UCSD-AML1 (cell line): ENCODE data around the gene BMAL1.
A peak's percentile ranks its signal among the peaks of the same experiment; 100 is the strongest.

Experiments
- DNase-seq: peaks from one replicate; lab custom pipeline; 2025; ENCODE audit not compliant: unreplicated experiment; lab: John Stamatoyannopoulos, UW

Gene BMAL1

DNA sequence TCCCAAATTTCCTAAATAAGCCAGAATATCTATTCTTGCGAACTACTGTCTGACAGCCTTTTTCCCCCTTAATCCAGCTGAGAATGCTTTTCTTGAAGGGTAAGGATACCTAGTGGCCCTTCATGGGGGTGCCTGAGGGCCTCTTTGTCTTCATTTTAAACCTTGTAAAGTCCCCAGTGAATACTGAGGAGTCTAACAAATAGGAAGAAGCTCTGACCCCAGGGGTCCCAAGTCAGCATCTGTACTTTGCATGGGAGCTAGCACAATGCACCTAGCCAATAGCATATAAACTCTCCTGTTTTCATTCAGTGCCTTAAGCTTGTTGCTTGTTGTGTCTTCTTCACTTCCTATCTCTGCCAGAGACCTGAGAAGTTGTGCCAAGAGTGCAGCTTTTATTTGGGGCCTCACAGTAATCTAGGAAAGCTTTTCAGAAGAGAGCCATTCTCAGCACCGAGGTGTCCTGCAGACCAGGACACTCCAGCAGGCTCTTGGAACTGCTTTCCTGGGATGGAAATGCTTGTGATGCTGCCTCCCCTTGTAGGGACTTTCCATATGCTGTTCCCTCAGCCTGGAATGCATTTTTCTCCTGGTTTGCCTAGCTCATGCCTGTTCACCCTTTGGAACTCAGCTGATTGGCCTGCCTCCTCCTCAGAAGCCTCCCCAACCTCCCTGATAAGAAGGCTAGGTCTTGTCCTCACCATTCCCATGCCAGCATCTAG lies 37.2 kb downstream of the BMAL1 start:
- DNase-seq: no peak

DNA sequence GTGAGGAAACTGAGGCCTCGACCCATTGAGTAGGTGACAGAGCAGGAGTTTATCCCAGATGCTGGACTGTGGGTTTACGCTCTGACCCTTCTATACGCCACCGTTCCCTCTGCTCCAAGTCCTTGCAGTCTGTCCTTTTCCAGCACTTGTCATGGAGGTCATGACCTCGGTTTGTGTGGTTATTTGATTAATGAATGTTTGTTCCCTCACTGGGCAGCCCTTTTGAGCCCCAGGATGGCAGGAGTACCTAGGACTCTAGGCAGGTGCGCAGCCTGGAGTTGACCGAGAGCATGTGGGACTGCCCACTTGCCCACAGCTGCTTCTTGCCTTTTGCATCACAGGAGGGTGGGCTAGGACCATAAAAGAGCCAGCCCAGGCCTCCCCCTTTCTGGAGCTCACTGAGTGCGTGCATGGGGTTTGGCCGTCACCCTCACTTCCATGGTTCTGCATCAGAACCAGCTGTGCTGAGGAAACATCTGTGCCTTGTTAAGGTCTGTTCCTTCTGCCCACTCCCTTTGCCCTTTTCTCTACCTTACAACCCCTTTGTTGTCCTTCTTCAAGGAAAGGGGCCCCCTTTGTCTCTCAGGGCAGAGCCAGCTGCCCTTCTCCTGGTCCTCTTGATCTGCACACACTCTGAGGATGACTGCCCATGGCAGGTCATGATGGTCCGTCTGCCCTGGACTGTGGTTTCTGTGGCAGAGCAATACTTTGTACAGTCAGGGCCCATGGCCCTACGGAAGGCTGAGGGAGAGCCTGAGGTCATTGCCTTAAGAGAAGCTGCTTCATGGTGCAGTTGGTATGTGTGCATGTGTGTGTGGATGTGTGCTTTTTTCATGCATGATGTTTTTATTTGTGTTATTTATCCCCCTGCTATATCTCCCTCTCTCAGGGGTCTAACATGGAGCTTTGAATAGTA lies 38.2 kb downstream of the BMAL1 start:
- no peak for DNase-seq

- no peak for DNase-seq
Measured at GRCh38 chr11:13316528-13316961, 39.0 kb downstream of the BMAL1 start.

DNA sequence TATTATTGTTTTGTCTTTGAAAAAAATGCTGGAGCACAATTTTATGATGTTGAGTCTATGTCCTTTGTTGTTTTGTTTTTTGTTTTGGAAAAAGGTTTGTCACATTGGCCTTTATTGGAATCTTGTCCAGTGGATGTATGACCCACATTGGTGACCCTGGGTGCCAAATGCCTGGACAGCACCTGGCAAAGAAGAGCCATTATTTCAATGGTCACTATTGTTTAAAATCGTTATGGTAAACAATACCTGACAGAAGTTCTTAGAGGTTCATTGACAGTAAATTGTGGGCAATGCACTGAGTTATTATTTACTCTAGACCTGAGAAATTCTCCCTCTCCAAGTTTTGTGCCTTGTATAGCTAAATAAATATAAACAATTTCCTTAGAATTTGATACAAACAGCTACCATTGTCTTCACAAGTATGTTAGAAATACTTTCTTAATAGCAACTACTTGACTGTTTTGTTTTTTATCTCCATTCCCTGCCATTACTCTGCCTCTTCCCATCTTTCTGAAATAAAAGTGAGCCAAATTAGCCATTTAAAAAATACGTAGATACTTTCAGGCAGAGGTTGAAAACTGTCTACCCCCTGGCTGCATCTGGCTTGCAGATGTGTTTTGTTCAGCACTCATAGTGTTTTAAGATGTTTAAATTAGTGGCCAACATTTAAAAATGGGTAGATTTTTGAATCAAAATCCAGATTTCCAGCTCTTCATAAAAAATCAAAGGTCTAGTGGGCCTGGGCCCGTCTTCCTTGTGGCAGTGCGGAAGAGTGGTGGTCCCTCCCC lies 39.9 kb downstream of the BMAL1 start:
- DNase-seq: no peak

DNA sequence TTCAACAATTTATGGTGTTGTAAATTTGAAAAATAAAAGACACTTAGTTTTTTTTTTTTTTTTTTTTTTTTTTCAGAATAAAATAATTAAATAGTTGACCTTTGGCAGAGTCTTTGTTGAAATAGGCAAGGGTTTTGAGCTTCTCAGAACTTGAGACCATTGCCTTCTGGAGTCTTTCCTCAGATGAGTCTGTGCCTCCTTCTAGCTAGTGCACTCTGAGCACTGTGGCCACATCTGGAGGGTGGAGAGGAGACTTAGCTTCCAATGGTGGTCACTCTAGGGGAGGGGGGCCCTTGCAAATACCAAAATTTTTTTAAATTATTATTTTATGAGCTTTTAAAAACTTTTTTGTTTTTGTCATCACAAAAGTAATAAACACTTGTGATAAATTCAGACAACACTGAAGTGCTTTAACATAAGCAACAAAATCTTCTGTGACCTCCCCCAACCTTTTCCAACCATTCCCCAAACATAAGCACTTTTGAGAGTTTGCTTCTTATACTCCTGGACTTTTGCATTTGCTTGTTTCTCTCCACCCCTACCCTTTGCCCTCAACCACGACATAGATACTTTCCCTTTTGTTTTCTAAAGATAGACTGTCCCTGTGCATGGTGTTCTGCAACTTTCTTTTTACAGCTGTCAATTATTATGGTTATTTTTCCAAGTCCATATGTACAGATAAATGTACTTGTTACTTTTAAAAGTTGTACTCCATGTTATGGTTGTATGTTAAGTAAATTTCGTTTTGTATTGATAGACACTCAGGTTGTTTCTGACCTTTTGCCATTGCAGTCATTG lies 41.1 kb downstream of the BMAL1 start:
- DNase-seq: no peak

DNA sequence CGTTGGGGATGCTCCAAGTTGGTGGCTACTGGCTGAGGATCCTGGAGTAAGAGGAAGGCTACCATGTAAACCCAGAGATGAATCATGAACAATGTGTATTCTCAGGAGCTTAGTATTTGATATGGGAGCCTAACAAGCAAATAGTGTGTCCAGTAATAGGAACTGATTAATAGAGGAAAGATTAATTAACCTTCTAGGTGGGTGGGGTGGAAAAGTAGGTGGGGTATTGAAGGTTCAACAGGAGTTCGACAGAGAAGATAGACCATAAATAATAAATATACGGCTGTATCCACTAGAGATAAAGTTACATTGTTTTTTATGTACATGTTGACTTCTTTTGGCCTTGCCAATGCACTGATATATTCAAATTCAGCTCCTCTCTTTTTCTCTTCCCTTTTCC lies 43.1 kb downstream of the BMAL1 start:
- no peak for DNase-seq

GRCh38 chr11:13321431-13321830 lies 43.8 kb downstream of the BMAL1 start:
- no peak for DNase-seq

DNA sequence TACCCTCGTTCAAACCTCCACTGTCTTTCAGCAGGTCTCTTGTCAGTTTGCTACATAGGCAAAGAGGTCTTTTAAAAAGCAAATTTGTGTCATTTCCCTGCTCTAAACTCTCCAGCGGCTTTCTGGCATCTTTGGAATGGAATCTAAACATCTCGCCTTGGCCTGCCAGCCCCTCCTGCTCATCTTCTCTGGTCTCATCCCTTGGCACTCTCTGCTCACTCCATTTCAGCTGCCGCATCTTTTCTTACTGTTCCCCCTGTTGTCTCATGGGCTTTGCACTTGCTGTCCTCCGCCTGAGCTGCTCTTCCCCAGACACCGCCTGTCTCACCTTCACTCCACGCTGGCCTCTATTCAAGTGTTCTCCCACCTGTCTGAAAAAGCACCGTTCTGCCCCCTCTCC lies 46.6 kb downstream of the BMAL1 start:
- no peak for DNase-seq

DNA sequence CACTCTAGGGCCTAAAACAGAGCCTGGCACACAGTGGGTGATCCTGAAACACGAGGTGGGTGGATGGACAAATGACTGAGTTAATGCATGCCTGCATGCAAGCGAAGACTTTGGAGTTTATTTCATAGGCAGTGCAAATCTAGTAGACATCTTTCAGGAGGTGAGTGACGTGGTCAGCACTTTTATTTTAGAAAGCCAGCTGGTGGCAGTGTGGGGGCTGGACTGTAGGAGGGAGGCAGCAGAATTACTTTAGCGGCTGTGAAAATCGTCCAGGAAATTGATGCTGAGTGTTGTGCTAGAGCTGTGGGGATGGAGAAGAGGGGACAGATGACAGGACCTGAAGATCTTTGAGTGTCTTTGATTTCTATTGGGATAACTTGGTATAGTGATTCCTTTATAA lies 47.1 kb downstream of the BMAL1 start:
- no peak for DNase-seq

DNA sequence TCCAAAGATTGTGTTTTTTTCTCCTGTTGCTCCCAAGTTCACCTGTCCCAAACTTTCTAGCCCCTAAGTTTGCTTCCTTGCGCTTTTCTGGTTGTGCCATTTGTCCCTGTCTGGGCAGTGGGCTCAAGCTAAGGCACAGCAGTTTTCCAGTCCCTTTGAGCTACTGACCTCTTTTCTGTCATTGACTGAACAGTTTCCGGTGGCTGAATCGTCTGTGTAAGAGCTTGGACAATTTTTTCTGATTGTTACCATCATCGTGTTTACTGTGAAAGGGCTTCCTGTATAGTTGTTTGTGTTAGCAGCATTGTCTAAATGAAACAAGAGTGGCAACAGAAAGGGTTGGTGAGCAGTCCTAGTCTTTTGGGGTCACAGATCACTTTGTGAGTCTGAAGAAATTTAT lies 49.8 kb downstream of the BMAL1 start:
- no peak for DNase-seq

DNA sequence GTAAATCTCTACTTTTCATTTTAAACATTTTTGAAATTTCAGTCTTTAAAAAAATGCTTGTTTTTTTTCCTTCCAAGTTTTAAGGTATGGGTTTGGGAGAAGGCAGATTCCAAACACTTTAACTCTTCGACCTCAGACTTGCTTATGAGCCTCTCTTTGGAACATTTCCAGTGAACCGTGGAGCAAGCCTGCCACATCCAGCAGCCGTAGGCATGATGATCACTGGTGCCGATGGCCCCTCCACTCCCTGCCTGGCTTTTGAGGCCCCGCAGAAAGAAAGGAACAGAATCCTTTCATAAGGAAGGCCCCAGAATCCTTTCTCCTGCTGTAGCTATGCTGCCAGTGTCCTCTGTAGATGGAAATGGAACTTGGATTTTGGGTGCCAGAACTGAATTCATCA lies 50.7 kb downstream of the BMAL1 start:
- no peak for DNase-seq

DNA sequence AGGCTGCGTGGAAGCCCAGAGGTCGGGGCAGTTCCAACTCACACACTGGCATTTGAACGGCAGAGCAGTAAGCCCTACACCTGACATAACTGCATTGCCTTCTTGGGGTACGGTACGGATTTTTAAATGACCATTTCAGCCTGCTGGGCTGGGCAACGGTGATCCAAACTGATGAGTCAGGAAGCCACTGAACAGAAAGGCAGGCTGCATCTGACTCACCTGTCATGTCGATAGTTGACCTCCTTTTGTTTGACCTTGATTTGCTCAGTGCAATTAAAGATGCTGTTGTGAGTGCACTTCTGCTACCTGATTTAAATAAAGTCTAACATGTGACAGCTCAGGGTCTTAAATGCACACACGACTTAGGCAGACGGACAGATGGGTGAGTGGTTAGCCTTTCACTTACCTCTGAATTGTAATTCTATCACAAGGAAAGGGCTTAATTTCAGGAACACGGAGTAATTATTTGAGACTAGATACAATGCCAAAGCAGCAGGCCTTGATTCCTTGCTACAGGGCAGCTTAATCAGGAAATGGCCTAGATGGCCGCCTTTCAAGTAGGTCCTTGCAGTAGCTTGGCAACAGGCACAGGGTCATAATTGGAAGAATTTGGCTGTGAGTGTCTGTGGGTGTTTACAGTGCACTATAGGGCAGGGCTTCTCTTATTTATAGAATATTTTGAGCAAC lies 52.2 kb downstream of the BMAL1 start:
- no peak for DNase-seq

DNA sequence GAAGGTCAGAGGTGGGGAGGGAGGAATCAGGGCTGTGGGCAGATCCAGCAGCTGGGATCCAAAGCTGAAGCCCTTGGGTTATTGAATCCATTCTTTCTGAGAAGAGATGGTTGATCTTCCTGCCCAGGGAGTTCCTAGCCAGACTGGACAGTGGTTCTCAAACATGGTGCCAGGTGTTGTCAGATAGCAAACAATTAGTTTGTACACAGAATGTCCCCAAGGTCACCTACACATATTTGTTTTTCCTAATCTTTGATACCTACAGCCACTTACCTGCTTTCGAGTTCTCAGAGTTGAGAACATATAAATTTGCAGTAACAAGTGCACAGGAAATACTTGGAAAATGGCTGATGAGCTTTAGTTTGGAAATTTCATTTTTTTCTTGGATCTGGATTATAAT lies 54.5 kb downstream of the BMAL1 start:
- no peak for DNase-seq

DNA sequence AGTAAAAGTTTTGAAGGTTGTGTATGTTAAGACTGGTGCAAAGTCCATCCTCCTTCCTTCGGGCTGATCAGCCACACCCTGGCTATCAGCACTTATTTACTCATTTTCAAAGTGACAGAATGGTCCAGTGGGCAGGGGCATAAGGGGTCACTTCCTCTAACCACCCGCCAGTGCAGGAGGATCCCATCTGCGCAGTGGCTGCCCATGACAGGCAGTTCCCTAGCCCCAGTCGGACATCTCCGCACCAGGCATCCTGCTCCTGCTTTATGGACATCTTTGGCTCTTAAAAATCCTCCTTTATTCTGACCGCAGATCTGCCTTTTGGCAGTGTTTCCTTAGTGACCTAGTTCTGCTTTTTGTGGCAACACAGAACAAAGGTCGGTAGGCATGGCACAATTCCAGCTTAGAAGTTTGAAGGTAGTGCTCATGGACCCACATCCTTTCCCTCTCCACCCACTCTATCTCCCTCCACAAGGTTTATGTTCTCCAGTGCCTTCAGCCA lies 55.9 kb downstream of the BMAL1 start:
- DNase-seq: peak; percentile 50

DNA sequence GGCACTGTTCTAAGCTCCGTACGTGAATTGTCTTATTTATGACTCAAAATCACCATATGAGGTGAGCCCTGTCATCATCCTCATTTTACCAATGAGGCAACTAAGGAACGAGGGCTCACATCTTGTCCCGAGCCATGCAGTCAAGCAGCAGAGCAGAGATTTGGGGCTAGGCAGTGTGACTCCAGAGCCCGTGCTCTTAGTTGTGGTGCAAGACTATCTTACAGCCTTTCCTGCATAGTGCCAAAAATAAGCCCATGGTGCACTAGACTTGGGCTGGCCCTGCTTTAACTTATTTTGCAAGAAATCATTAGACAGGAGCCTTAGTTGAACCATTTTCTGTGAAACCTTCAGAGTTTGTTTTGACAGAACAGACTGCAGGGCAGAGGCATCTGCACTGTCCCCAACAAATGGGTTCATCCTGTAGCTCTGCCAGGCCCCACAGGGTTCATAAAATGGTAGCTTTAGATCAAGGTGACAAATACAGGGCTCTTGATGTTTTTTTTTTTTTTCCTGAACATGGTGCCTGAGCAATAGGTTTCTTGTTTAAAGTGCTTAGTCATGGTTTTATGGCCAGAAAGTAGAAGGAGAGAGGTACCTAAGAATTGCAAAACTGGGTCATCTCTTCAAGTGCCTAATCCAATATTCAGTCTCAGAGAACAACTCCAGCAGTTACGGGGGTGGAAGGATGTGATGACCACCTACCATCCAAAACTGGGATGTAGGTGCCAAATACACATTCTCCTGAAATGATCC lies 56.6 kb downstream of the BMAL1 start:
- DNase-seq: no peak

GRCh38 chr11:13335319-13335718 lies 57.7 kb downstream of the BMAL1 start:
- DNase-seq: peak; percentile 51

GRCh38 chr11:13336246-13336878 lies 58.8 kb downstream of the BMAL1 start:
- DNase-seq: no peak

GRCh38 chr11:13338019-13338426 lies 60.4 kb downstream of the BMAL1 start:
- DNase-seq: no peak
